ENCODE measurements around the gene TCP11L2. TPM values are rescaled to one million over a fixed set of nuclear protein-coding genes. Genes with fewer than 3 reads are reported as not detected.

TCP11L2 gene
- total RNA-seq, 1 experiment from 2014 or later, result 7.7 TPM

DNA sequence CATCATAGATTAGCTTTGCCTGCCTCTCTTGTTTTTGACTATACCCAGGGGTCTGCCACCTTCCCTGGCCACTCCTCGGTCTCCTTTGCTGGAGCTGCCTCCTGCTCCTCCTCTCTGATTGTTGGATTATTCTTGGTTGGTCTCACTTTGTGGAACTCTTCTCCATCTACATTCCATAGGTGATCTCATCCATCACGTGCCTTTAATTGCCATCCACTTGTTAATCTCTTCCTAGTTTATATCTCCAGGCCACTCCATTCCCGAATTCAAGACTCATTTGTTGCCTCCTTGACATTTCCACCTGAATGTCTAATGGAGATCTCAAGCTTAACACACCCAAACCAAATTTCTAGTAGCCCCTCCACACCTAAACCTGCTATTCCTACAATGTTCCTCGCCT, 60.4 kb downstream of the TCP11L2 start:
- no peaks in the 10 kb centered on the region for H3K36me3 ChIP-seq (ENCODE audit: control insufficient read depth, insufficient read depth, low read length)
- H3K9me3 ChIP-seq, result no peaks in the 10 kb centered on the region
- CTCF ChIA-PET, result no interaction called here
- H3K9me3 Mint-ChIP-seq (ENCODE audit: unreplicated experiment), result no peaks in the 10 kb centered on the region
- no peak overlapping the region for H3K4me3 ChIP-seq (ENCODE audit: low read depth, low read length)
- TF ChIP-seq, protein P1, sequence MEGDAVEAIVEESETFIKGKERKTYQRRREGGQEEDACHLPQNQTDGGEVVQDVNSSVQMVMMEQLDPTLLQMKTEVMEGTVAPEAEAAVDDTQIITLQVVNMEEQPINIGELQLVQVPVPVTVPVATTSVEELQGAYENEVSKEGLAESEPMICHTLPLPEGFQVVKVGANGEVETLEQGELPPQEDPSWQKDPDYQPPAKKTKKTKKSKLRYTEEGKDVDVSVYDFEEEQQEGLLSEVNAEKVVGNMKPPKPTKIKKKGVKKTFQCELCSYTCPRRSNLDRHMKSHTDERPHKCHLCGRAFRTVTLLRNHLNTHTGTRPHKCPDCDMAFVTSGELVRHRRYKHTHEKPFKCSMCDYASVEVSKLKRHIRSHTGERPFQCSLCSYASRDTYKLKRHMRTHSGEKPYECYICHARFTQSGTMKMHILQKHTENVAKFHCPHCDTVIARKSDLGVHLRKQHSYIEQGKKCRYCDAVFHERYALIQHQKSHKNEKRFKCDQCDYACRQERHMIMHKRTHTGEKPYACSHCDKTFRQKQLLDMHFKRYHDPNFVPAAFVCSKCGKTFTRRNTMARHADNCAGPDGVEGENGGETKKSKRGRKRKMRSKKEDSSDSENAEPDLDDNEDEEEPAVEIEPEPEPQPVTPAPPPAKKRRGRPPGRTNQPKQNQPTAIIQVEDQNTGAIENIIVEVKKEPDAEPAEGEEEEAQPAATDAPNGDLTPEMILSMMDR (IDR thresholded peaks at IDR 0.05; ENCODE audit: insufficient read depth in 1 of 2, low read depth in 1 of 2, low read length in 1 of 2, severe bottlenecking in 1 of 2, unreplicated experiment in 1 of 2), result no peak
- no peaks in the 10 kb centered on the region for H3K27me3 Mint-ChIP-seq (ENCODE audit: insufficient read depth, unreplicated experiment)
- POLR2A ChIA-PET, result no interaction called here
- H3K4me1 ChIP-seq, result peaks cover 22% of the 10 kb centered on the region
- intact Hi-C loops (cut with micrococcal nuclease; ENCODE audit: unreplicated experiment), result no loop called here
- no peaks in the 10 kb centered on the region for H3K27me3 ChIP-seq (replicated peaks; ENCODE audit: control insufficient read depth, insufficient read depth, low read length)
- no TSS peak for BruUV-seq (replicated peaks)
- peaks cover 8% of the 10 kb centered on the region for H3K36me3 Mint-ChIP-seq (ENCODE audit: insufficient read depth, unreplicated experiment)
- no peak overlapping the region for H3K27ac Mint-ChIP-seq (ENCODE audit: unreplicated experiment)
- H3K4me1 Mint-ChIP-seq (ENCODE audit: low read depth, unreplicated experiment), result peaks cover 6% of the 10 kb centered on the region
- DNase-seq, result no peak
- no peak overlapping the region for H3K4me3 Mint-ChIP-seq (ENCODE audit: unreplicated experiment)

DNA sequence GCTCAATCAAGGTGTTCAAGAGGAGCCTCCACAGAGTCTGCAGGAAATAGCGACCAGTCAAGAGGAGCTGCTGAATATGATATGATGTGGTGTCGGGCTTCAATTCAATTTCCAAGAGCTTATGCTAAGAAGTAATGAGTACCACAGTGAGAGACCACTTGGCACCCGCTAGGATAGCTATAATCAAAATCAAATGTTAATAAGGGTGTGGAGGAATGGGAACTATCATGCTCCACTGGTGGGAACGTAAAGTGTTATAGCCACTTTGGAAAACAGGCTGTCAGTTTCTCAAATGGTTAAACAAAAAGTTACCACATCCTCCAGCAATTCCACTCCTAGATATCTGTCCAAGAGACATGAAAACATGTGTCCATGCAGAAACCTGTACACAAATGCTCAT, 61.7 kb downstream of the TCP11L2 start:
- BruUV-seq (replicated peaks), result no TSS peak
- H3K9me3 Mint-ChIP-seq (ENCODE audit: unreplicated experiment), result no peaks in the 10 kb centered on the region
- H3K4me3 ChIP-seq (ENCODE audit: low read depth, low read length), result no peak overlapping the region
- ChIA-PET POLR2A (no interaction called here), CTCF (no interaction called here)
- no peak for DNase-seq
- no peaks in the 10 kb centered on the region for H3K27me3 ChIP-seq (replicated peaks; ENCODE audit: control insufficient read depth, insufficient read depth, low read length)
- H3K27ac Mint-ChIP-seq (ENCODE audit: unreplicated experiment), result no peak overlapping the region
- H3K4me1 Mint-ChIP-seq (ENCODE audit: low read depth, unreplicated experiment), result peaks cover 7% of the 10 kb centered on the region
- no peaks in the 10 kb centered on the region for H3K27me3 Mint-ChIP-seq (ENCODE audit: insufficient read depth, unreplicated experiment)
- peaks cover 21% of the 10 kb centered on the region for H3K4me1 ChIP-seq
- no peaks in the 10 kb centered on the region for H3K36me3 ChIP-seq (ENCODE audit: control insufficient read depth, insufficient read depth, low read length)
- TF ChIP-seq, protein P1 (IDR thresholded peaks at IDR 0.05; ENCODE audit: insufficient read depth in 1 of 2, low read depth in 1 of 2, low read length in 1 of 2, severe bottlenecking in 1 of 2, unreplicated experiment in 1 of 2), result no peak
- H3K9me3 ChIP-seq, result no peaks in the 10 kb centered on the region
- no peak overlapping the region for H3K4me3 Mint-ChIP-seq (ENCODE audit: unreplicated experiment)
- intact Hi-C loops (cut with micrococcal nuclease; ENCODE audit: unreplicated experiment), result no loop called here
- H3K36me3 Mint-ChIP-seq (ENCODE audit: insufficient read depth, unreplicated experiment), result peaks cover 7% of the 10 kb centered on the region

DNA sequence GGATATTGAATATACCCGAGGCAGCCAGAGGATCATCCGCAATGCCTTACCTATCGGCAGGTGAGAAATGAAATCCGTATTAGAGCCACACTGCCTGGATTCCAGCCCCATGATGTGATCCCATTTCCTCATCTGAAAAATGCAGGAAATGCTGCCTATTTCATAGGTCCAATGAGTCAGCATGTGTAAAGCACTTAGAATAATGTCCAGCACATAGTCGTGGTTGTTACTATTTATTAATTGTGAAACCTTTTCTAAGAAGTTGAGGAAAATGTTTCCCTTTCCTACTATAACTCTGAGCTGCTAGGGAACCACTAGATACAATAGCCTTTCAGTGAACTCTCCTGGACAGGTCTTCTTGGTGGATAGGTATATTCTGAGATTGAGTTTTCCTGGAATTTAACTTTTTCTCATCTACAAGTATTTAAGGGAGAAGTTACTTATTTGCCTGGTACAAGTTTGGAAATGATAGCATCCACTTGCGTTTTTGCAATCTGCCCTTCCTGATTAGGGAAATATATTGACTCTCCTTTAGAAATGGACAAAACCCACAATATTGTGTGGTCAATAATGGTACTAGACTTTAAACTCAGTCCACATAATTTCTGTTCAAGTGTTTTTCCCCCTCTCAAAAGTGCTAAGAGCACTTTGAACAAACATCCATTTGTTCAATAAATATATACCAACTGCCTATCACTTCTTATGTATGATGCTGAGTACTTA, 67.3 kb downstream of the TCP11L2 start:
- no peak overlapping the region for H3K4me3 ChIP-seq (ENCODE audit: low read depth, low read length)
- H3K36me3 ChIP-seq (ENCODE audit: control insufficient read depth, insufficient read depth, low read length), result no peaks in the 10 kb centered on the region
- intact Hi-C loops (cut with micrococcal nuclease; ENCODE audit: unreplicated experiment), result no loop called here
- POLR2A ChIA-PET, result interaction anchor here (0.5 kb wide), 1 partner anchor 12 kb away, joined by 3 read pairs; no protein-coding TSS in a partner anchor
- peaks cover 7% of the 10 kb centered on the region; the same call in 1 of the 2 replicates for H3K4me1 ChIP-seq
- CTCF ChIA-PET, result interaction anchor here (1.1 kb wide), 1 partner anchor 13 kb away, joined by 4 read pairs; no protein-coding TSS in a partner anchor
- TF ChIP-seq, protein P1 (IDR thresholded peaks at IDR 0.05; ENCODE audit: insufficient read depth in 1 of 2, low read depth in 1 of 2, low read length in 1 of 2, severe bottlenecking in 1 of 2, unreplicated experiment in 1 of 2), result no peak
- H3K9me3 Mint-ChIP-seq (ENCODE audit: unreplicated experiment), result no peaks in the 10 kb centered on the region
- no peak overlapping the region for H3K4me3 Mint-ChIP-seq (ENCODE audit: unreplicated experiment)
- BruUV-seq (replicated peaks), result no TSS peak
- H3K27me3 ChIP-seq (replicated peaks; ENCODE audit: control insufficient read depth, insufficient read depth, low read length), result no peaks in the 10 kb centered on the region
- H3K27me3 Mint-ChIP-seq (ENCODE audit: insufficient read depth, unreplicated experiment), result no peaks in the 10 kb centered on the region
- peaks cover 18% of the 10 kb centered on the region for H3K36me3 Mint-ChIP-seq (ENCODE audit: insufficient read depth, unreplicated experiment)
- no peaks in the 10 kb centered on the region for H3K9me3 ChIP-seq
- no peak for DNase-seq
- no peak overlapping the region for H3K27ac Mint-ChIP-seq (ENCODE audit: unreplicated experiment)
- peaks cover 7% of the 10 kb centered on the region for H3K4me1 Mint-ChIP-seq (ENCODE audit: low read depth, unreplicated experiment)

Measured in Caco-2 (cell line).